HEK293T (cell line): Measurements from ENCODE around the gene DYRK1B.

Experiments used
- ARNT ChIP-seq: fragments of 450-650 bp; IDR thresholded peaks from 2 replicates; pipeline ENCODE4 v1.6.1; 2017; ENCODE audit warnings: mild to moderate bottlenecking
- FOXA1 ChIP-seq: fragments of 450-650 bp; IDR thresholded peaks from 2 replicates; pipeline ENCODE4 v1.6.1; 2016; ENCODE audit warnings: mild to moderate bottlenecking
- FOXK2 ChIP-seq: fragments of 450-650 bp; IDR thresholded peaks from 2 replicates; pipeline ENCODE4 v1.6.1; 2016; ENCODE audit warnings: mild to moderate bottlenecking
- FOXM1 ChIP-seq: fragments of 450-650 bp; IDR thresholded peaks from 2 replicates; pipeline ENCODE4 v1.6.1; 2017; ENCODE audit warnings: mild to moderate bottlenecking, borderline replicate concordance
- HDGF ChIP-seq: fragments of 450-650 bp; IDR thresholded peaks from 2 replicates; pipeline ENCODE4 v1.6.1; 2017; ENCODE audit warnings: antibody characterized with exemption, borderline replicate concordance
- NFRKB ChIP-seq: fragments of 450-650 bp; IDR thresholded peaks from 2 replicates; pipeline ENCODE4 v1.6.1; 2016; ENCODE audit warnings: mild to moderate bottlenecking, moderate library complexity
- SP1 ChIP-seq: fragments of 450-650 bp; IDR thresholded peaks from 2 replicates; pipeline ENCODE4 v1.6.1; 2017
- SUZ12 ChIP-seq: fragments of 450-650 bp; IDR thresholded peaks from 2 replicates; pipeline ENCODE4 v1.6.1; 2016; ENCODE audit warnings: mild to moderate bottlenecking
- ZNF384 ChIP-seq: fragments of 450-650 bp; IDR thresholded peaks from 2 replicates; pipeline ENCODE4 v1.6.1; 2016

DNA sequence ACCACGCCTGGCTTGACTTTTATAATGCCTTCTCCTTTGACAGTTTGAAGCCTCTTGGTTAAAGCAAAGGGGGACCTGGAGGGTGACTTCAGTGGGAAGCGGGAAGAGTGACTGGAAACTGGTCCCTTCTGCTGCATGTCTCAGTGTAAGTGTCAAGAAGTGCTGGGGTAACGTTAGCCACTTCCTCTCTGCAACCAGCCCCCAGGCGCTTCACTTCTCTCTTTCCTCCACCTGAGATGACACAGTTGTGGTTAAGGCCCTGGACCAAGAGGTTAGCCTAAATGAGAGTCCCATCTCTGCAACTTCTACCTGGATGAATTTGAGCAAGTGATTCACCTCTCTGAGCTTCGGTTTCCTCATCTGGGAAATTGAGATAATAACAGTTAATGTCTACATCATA, 39.0 kb downstream of the DYRK1B start:
- TF ChIP-seq ARNT (no peak), SUZ12 (no peak), FOXK2 (no peak), ZNF384 (no peak), SP1 (no peak), FOXM1 (no peak), NFRKB (no peak), FOXA1 (no peak), HDGF (no peak)
